ENCODE data around the gene SALL3.

DNA sequence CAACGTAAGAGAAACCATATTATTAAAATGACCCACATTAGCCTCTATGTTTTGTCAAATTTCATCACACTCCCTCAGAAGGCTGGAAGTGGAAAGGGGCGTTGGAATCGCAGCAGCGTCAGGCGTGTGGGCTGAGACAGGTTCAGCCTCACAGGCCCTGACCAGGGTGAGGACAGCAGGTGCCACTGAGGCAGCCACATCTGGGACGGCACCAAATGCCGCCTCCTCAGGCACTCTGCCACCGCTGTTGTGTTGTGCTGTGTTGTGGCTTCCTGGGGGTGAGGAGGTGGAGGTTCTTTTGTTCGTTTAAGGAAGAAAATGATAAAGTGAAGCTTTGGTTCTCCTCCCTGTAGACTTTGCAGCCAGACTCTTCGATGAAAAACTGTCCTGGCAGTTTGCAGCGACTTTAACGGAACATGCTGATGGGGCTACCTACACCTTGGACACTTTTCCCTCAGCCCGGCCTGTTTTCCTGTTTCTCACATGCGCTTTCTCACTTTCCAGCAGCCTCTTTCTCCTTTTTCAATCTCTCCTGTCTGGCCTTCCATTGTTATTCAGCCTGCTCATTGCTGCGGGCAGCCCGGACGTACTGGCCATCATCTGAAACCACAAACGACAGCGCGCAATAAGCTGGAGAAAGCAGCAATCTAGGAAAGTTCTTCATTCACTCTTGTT is 44.9 kb upstream of the SALL3 start:
- TF ChIP-seq POLR2AphosphoS5 (IDR thresholded peaks at IDR 0.05; ENCODE audit: low read depth) (no peak), GABPA (IDR thresholded peaks at IDR 0.05; ENCODE audit: low read depth) (no peak)
- TF ChIP-seq, protein P1, sequence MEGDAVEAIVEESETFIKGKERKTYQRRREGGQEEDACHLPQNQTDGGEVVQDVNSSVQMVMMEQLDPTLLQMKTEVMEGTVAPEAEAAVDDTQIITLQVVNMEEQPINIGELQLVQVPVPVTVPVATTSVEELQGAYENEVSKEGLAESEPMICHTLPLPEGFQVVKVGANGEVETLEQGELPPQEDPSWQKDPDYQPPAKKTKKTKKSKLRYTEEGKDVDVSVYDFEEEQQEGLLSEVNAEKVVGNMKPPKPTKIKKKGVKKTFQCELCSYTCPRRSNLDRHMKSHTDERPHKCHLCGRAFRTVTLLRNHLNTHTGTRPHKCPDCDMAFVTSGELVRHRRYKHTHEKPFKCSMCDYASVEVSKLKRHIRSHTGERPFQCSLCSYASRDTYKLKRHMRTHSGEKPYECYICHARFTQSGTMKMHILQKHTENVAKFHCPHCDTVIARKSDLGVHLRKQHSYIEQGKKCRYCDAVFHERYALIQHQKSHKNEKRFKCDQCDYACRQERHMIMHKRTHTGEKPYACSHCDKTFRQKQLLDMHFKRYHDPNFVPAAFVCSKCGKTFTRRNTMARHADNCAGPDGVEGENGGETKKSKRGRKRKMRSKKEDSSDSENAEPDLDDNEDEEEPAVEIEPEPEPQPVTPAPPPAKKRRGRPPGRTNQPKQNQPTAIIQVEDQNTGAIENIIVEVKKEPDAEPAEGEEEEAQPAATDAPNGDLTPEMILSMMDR (IDR thresholded peaks at IDR 0.05; ENCODE audit: insufficient read depth, low read length): no peak
- TF ChIP-seq, protein P2, sequence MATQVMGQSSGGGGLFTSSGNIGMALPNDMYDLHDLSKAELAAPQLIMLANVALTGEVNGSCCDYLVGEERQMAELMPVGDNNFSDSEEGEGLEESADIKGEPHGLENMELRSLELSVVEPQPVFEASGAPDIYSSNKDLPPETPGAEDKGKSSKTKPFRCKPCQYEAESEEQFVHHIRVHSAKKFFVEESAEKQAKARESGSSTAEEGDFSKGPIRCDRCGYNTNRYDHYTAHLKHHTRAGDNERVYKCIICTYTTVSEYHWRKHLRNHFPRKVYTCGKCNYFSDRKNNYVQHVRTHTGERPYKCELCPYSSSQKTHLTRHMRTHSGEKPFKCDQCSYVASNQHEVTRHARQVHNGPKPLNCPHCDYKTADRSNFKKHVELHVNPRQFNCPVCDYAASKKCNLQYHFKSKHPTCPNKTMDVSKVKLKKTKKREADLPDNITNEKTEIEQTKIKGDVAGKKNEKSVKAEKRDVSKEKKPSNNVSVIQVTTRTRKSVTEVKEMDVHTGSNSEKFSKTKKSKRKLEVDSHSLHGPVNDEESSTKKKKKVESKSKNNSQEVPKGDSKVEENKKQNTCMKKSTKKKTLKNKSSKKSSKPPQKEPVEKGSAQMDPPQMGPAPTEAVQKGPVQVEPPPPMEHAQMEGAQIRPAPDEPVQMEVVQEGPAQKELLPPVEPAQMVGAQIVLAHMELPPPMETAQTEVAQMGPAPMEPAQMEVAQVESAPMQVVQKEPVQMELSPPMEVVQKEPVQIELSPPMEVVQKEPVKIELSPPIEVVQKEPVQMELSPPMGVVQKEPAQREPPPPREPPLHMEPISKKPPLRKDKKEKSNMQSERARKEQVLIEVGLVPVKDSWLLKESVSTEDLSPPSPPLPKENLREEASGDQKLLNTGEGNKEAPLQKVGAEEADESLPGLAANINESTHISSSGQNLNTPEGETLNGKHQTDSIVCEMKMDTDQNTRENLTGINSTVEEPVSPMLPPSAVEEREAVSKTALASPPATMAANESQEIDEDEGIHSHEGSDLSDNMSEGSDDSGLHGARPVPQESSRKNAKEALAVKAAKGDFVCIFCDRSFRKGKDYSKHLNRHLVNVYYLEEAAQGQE (IDR thresholded peaks at IDR 0.05; ENCODE audit: insufficient replicate concordance, low read depth): no peak

All from HL-60 (cell line).